ENCODE measurements around the gene LMNTD2.
"Not testable (repeated sequence)": the region's sequence is repeated elsewhere in the genome, so short reads cannot be mapped to it uniquely, and the experiment has no call there.

Gene LMNTD2

GRCh38 chr11:532527-532985, 28.0 kb downstream of the LMNTD2 start:
- DNase-seq: no peak

GRCh38 chr11:531919-532526, 28.5 kb downstream of the LMNTD2 start:
- DNase-seq: no peak

- no peak for DNase-seq
Observed at GRCh38 chr11:530960-531831, 29.3 kb downstream of the LMNTD2 start.

GRCh38 chr11:529728-530411, 30.7 kb downstream of the LMNTD2 start:
- no peak for DNase-seq

- DNase-seq: no peak
Observed at GRCh38 chr11:528815-529727, 31.5 kb downstream of the LMNTD2 start.

- no peak for DNase-seq
Observed at GRCh38 chr11:528166-528814, 32.2 kb downstream of the LMNTD2 start.

- no peak for DNase-seq
Observed at GRCh38 chr11:526192-526591, 34.3 kb downstream of the LMNTD2 start.

GRCh38 chr11:521177-521688, 39.3 kb downstream of the LMNTD2 start:
- DNase-seq: no peak

- no peak for DNase-seq
Observed at GRCh38 chr11:520428-521176, 39.9 kb downstream of the LMNTD2 start.

GRCh38 chr11:518463-519202, 41.9 kb downstream of the LMNTD2 start:
- DNase-seq: no peak

- not testable (repeated sequence) for DNase-seq
Observed at GRCh38 chr11:516918-517685, 43.4 kb downstream of the LMNTD2 start.

GRCh38 chr11:516400-516799, 44.1 kb downstream of the LMNTD2 start:
- no peak for DNase-seq

- DNase-seq: no peak
Observed at GRCh38 chr11:515131-515530, 45.4 kb downstream of the LMNTD2 start.

GRCh38 chr11:514606-515005, 45.9 kb downstream of the LMNTD2 start:
- DNase-seq: no peak

- DNase-seq: no peak
Observed at GRCh38 chr11:512761-513595, 47.6 kb downstream of the LMNTD2 start.

GRCh38 chr11:508956-509355, 51.6 kb downstream of the LMNTD2 start:
- DNase-seq: no peak

- no peak for DNase-seq
Observed at GRCh38 chr11:507727-508515, 52.6 kb downstream of the LMNTD2 start.
